GM12891 (cell line): ENCODE data around the gene VSTM2B.

Experiments
- DNase-seq: peaks from one replicate; pipeline ENCODE4 v3.0.0; 2011; ENCODE audit warnings: low spot score; ENCODE audit not compliant: insufficient read length
- FAIRE-seq: peaks from 2 replicates; lab custom pipeline; 2011; peaks lifted over from hg19 to GRCh38; lab: Jason Lieb, UNC
- PAX5 ChIP-seq: IDR thresholded peaks from 2 replicates; pipeline ENCODE4 v1.6.1; 2011; ENCODE audit warnings: low read length, moderate library complexity, mild to moderate bottlenecking; ENCODE audit not compliant: insufficient read depth, severe bottlenecking
- POLR2A ChIP-seq: IDR thresholded peaks from 2 replicates; pipeline ENCODE4 v1.6.1; 2011; ENCODE audit warnings: low read depth, low read length, control low read depth
- POLR2AphosphoS5 ChIP-seq: IDR thresholded peaks from 2 replicates; pipeline ENCODE4 v1.6.1; 2011; ENCODE audit warnings: low read depth, low read length, control low read depth
- POU2F2 ChIP-seq: IDR thresholded peaks from 2 replicates; pipeline ENCODE4 v1.6.1; 2011; ENCODE audit warnings: low read depth, mild to moderate bottlenecking, control low read depth, low read length, moderate library complexity
- SPI1 ChIP-seq: IDR thresholded peaks from 2 replicates; pipeline ENCODE4 v1.6.1; 2011; ENCODE audit warnings: low read depth, low read length, control low read depth
- TAF1 ChIP-seq: IDR thresholded peaks from 2 replicates; pipeline ENCODE4 v1.6.1; 2011; ENCODE audit warnings: low read depth, low read length, control low read depth

The VSTM2B gene

DNA sequence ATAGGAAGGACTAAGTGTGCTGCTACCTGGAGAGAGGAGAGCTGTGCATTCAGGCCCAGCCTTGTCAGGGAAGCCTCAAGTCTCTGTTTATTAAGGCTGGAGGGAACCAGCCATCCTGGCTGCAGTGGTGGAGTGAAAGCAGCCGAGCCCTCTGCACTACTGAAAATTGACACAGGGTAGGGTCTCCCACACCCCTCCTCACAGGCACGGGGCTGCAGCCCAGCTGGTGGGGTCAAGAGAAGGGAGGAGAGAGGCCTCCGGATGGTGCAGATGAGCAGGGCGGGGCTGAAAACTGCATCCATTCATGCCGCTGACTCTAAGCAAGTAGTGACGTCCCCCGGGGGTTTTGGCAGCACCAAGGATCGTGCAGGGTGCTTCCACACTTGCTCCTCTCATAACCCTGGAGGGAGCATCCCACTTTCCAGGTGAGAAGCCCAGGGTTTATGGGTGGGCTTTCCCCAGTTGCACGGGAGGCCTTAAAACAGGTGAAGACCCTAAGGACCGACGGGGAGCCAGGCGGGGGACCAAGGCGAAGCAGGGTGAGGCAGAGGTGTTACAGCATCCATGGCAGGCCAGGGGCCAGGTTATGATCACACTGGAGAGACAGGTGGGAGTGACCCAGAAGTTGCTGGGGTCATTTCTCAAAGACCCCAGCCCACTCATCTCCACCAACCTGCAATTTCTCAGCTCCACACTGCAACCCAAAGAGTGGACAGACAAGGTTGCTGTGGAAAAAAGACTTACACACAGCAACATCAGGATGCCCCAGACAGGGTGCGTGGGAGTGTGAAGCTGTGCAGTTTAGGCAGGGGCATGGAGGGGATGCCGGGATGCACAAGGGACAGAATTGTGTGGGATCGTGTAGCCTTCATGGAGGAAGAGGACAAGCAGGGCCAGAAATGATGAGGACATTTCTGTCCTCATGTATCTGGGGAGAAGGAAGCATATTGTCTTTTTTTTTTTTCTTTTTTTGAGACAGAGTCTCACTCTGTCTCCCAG, 36.8 kb downstream of the VSTM2B start:
- DNase-seq (no peak), FAIRE-seq (no peak)
- TF ChIP-seq POU2F2: no peak
- no peak for TF ChIP-seq PAX5
- TF ChIP-seq SPI1: no peak
- no peak for TF ChIP-seq POLR2A
- no peak for TF ChIP-seq POLR2AphosphoS5
- no peak for TF ChIP-seq TAF1

DNA sequence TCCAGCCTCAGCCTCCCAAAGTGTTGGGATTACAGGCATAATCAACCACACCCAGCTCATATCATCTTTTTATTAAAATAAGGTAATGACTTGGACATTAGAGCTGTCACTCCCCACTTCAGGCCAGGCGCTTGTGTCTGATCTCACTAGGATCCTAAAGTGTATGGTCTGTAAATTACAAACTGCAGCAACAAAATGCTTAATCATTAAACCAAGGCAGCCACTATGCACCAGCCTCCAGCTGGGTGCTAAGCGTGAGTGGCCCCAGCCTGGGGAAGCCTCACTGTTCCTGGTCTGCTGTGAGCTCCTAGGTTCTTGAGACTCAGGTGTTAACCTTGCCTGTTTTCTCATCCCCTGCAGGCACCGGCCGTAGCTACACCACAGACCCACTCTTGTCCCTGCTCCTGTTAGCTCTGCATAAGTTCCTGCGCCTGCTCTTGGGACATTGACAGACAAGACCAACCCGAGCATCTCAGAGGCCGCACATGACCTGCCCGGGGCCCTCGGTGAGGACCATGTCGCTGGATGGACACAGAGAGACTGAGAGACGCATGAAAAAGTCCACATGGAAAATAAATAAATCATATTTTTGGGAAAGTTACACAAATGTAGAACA, 37.8 kb downstream of the VSTM2B start:
- no peak for DNase-seq

DNA sequence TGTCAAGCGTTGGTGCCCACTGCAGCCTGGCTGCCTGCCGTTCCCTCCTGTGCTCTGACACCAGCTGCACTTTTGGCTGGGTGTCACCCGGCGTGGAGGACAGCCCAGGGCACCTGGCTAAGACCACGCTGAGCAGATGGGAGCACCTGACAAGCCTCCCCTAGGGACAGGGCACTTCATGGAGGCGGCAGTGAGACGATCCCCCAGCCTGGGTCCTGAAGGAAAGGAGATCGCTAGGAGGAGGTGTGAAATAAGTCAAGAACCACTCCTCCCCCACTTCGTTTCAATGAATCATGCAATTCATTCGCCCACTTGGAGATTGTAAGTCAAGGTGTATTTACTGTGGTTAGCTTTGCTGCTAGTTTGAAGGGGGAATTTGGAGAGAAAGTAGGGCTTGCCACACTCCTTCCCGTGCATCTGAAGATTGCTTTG, 38.8 kb downstream of the VSTM2B start:
- no peak for TF ChIP-seq TAF1
- TF ChIP-seq PAX5: no peak
- DNase-seq (no peak), FAIRE-seq (no peak)

More for the DNA sequence above, 37.8 kb downstream of the VSTM2B start:
- no peak for FAIRE-seq
- TF ChIP-seq POLR2AphosphoS5 (no peak), POLR2A (no peak), TAF1 (no peak)

DNA sequence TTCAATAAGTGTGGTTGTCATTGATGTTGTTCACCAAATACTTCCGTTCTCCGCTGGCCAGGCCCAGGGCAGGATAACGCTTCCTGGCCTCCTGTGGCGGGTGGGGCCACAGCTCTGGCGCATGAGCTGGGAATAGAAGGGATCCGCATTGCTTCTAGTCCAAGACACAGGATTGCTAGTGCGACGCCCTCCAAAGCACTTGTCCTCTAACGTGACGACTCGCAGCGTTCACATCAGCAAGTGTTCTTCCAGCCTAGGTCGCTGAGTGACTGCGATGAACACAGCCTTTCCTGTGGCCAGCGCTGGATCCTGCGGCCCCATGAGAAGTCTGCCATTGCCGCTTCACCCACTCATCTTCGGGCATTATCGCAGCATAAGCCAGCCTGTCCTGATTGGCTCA, 39.4 kb downstream of the VSTM2B start:
- DNase-seq (no peak), FAIRE-seq (no peak)
- TF ChIP-seq POLR2A (no peak), PAX5 (no peak), TAF1 (no peak), SPI1 (no peak), POLR2AphosphoS5 (no peak), POU2F2 (no peak)

GRCh38 chr19:29566496-29567054, 40.8 kb downstream of the VSTM2B start:
- TF ChIP-seq POLR2AphosphoS5 (no peak), SPI1 (no peak), TAF1 (no peak), PAX5 (no peak), POLR2A (no peak), POU2F2 (no peak)
- DNase-seq (no peak), FAIRE-seq (no peak)

DNA sequence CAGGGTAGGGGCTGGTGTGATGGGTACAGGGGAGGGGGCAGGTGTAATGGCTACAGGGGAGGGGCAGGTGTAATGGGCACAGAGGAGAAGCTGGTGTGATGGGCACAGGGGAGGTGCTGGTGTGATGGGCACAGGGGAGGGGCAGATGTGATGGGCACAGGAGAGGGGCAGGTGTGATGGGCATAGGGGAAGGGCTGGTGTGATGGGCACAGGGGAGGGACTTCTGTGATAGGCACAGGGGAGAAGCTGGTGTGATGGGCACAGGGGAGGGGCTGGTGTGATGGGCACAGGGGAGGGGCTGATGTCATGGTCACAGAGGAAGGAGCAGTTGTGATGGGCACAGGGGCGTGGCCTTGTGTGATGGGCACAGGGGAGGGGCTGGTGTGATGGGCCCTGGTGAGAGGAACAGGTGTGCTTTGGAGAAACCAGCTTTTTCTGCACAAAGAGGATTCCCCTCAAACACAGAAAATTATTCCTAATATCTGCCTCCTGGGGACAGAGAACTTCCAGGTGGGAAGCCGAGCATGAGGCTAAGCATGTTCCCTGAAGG, 41.6 kb downstream of the VSTM2B start:
- no peak for FAIRE-seq
- TF ChIP-seq PAX5 (no peak), POLR2A (no peak), POU2F2 (no peak), TAF1 (no peak), SPI1 (no peak), POLR2AphosphoS5 (no peak)
- no peak for DNase-seq

GRCh38 chr19:29568036-29569025, 42.5 kb downstream of the VSTM2B start:
- no peak for FAIRE-seq
- TF ChIP-seq PAX5: no peak
- TF ChIP-seq SPI1: no peak
- TF ChIP-seq POLR2A: no peak
- no peak for TF ChIP-seq POU2F2
- TF ChIP-seq POLR2AphosphoS5: no peak
- TF ChIP-seq TAF1: no peak
- no peak for DNase-seq

- TF ChIP-seq POLR2AphosphoS5: no peak
- TF ChIP-seq SPI1: no peak
- no peak for TF ChIP-seq POLR2A
- no peak for TF ChIP-seq TAF1
- no peak for TF ChIP-seq POU2F2
- no peak for TF ChIP-seq PAX5
- FAIRE-seq (no peak), DNase-seq (no peak)
Measured at GRCh38 chr19:29569038-29569911, 43.5 kb downstream of the VSTM2B start.
